ENCODE results near the gene DVL1. TPM values are rescaled to one million over a fixed set of nuclear protein-coding genes. Genes with fewer than 3 reads are reported as not detected.

DVL1 gene
- total and polyA plus RNA-seq, 9 of the 15 experiments (the other 6 are each of a cell fraction or from before 2014, with no cell fraction given) = 0.62 to 135 (median 24.3) TPM

DNA sequence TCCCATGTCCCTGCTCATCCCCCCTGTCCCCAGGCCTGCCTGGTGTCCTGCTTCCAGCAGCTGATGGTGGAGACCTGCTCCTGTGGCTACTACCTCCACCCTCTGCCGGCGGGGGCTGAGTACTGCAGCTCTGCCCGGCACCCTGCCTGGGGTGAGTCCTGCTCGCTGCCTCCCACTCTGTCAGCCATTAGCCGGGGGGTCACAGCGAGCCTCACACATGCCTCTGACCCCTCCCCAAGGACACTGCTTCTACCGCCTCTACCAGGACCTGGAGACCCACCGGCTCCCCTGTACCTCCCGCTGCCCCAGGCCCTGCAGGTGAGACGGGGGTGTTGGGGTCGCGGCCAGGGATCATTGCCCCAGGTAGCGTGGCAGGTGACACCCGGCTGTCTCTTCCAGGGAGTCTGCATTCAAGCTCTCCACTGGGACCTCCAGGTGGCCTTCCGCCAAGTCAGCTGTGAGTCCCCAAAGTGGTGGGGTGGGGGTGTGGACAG, 58.9 kb downstream of the DVL1 start (continued):
- TF ChIP-seq, protein P1, sequence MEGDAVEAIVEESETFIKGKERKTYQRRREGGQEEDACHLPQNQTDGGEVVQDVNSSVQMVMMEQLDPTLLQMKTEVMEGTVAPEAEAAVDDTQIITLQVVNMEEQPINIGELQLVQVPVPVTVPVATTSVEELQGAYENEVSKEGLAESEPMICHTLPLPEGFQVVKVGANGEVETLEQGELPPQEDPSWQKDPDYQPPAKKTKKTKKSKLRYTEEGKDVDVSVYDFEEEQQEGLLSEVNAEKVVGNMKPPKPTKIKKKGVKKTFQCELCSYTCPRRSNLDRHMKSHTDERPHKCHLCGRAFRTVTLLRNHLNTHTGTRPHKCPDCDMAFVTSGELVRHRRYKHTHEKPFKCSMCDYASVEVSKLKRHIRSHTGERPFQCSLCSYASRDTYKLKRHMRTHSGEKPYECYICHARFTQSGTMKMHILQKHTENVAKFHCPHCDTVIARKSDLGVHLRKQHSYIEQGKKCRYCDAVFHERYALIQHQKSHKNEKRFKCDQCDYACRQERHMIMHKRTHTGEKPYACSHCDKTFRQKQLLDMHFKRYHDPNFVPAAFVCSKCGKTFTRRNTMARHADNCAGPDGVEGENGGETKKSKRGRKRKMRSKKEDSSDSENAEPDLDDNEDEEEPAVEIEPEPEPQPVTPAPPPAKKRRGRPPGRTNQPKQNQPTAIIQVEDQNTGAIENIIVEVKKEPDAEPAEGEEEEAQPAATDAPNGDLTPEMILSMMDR (IDR thresholded peaks at IDR 0.05 in 2 of 3, conservative IDR thresholded peaks at IDR 0.05 in 1 of 3; ENCODE audit: insufficient read depth in 2 of 3, low read depth in 1 of 3, low read length in 3 of 3) = peak; percentile 76 to 87 (median 85)
- TF ChIP-seq BACH1 (tag; IDR thresholded peaks at IDR 0.05) = no peak
- no peak for TF ChIP-seq ZBTB8A (IDR thresholded peaks at IDR 0.05; ENCODE audit: partially characterized antibody)
- 0 out of 4 replicates have a peak, but pooled peaks of 1 of the 2 experiments have one; percentile 13 for TF ChIP-seq NRF1 (conservative IDR thresholded peaks at IDR 0.05 in 1 of 2, IDR thresholded peaks at IDR 0.05 in 1 of 2)
- TF ChIP-seq ZEB2 (IDR thresholded peaks at IDR 0.05) = no peak
- TF ChIP-seq POLR2AphosphoS5 (IDR thresholded peaks at IDR 0.05; ENCODE audit: control insufficient read depth, insufficient read depth, low read depth, low read length) = no peak
- peak; percentile 71 for TF ChIP-seq SMC3 (conservative IDR thresholded peaks at IDR 0.05; ENCODE audit: insufficient read depth, low read depth, low read length)
- 0 out of 2 replicates have a peak, but pooled peaks have one; percentile 80 for TF ChIP-seq RBM14 (IDR thresholded peaks at IDR 0.05; ENCODE audit: borderline replicate concordance, insufficient read depth, low read depth, low read length)
- no peak; a peak in 1 of 4 replicates for TF ChIP-seq FOXA3 (CRISPR knock-in tag; conservative IDR thresholded peaks at IDR 0.05 in 1 of 2, IDR thresholded peaks at IDR 0.05 in 1 of 2)
- no peak for TF ChIP-seq TBL1XR1 (IDR thresholded peaks at IDR 0.05; ENCODE audit: low read length in 2 of 2)
- TF ChIP-seq, protein P2, sequence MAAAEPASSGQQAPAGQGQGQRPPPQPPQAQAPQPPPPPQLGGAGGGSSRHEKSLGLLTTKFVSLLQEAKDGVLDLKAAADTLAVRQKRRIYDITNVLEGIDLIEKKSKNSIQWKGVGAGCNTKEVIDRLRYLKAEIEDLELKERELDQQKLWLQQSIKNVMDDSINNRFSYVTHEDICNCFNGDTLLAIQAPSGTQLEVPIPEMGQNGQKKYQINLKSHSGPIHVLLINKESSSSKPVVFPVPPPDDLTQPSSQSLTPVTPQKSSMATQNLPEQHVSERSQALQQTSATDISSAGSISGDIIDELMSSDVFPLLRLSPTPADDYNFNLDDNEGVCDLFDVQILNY (CRISPR knock-in tag; IDR thresholded peaks at IDR 0.05) = no peak
- TF ChIP-seq ELF1 (tag; IDR thresholded peaks at IDR 0.05) = no peak
- no peak for TF ChIP-seq ZNF77 (CRISPR knock-in tag; IDR thresholded peaks at IDR 0.05)
- TF ChIP-seq PYGO2 (tag; IDR thresholded peaks at IDR 0.05) = no peak
- no peak; the same call in 1 of the 2 replicates for TF ChIP-seq BHLHE40 (IDR thresholded peaks at IDR 0.05; ENCODE audit: low read length)
- TF ChIP-seq ZFX (CRISPR knock-in tag; IDR thresholded peaks at IDR 0.05) = no peak
- no peak for TF ChIP-seq ZNF311 (CRISPR knock-in tag; IDR thresholded peaks at IDR 0.05)
- TF ChIP-seq ZNF239 (CRISPR knock-in tag; IDR thresholded peaks at IDR 0.05) = no peak
- TF ChIP-seq RAD21 (CRISPR knock-in tag; conservative IDR thresholded peaks at IDR 0.05 in 1 of 2, IDR thresholded peaks at IDR 0.05 in 1 of 2) = peak; percentile 40 to 72; a peak in 3 of 4 replicates
- 0 out of 2 replicates have a peak, but pooled peaks have one; percentile 20 for TF ChIP-seq ZNF263 (CRISPR knock-in tag; IDR thresholded peaks at IDR 0.05; ENCODE audit: borderline replicate concordance)
- TF ChIP-seq, protein P3, sequence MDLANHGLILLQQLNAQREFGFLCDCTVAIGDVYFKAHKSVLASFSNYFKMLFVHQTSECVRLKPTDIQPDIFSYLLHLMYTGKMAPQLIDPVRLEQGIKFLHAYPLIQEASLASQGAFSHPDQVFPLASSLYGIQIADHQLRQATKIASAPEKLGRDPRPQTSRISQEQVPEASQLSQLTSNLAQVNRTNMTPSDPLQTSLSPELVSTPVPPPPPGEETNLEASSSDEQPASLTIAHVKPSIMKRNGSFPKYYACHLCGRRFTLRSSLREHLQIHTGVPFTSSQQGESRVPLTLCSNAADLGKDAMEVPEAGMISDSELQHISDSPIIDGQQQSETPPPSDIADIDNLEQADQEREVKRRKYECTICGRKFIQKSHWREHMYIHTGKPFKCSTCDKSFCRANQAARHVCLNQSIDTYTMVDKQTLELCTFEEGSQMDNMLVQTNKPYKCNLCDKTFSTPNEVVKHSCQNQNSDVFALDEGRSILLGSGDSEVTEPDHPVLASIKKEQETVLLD (IDR thresholded peaks at IDR 0.05) = peak; percentile 53; the same call in 1 of the 2 replicates
- TF ChIP-seq ADNP (tag; IDR thresholded peaks at IDR 0.05) = no peak
- TF ChIP-seq RB1 (IDR thresholded peaks at IDR 0.05; ENCODE audit: low read depth) = 0 out of 2 replicates have a peak, but pooled peaks have one; percentile 34
- TF ChIP-seq KLF10 (CRISPR knock-in tag; IDR thresholded peaks at IDR 0.05) = no peak
- no peak for TF ChIP-seq PTRF (tag; IDR thresholded peaks at IDR 0.05)
- TF ChIP-seq NR1H2 (CRISPR knock-in tag; IDR thresholded peaks at IDR 0.05) = no peak; the same call in 1 of the 2 replicates
